Right lobe of liver (tissue), 4 donors: ENCODE data around the gene FTL.

Experiments used
- CTCF ChIP-seq, 4 donors: fragments of 200-600 bp in 3 of 4; fragments of 450-650 bp in 1 of 4; IDR thresholded peaks; one replicate each; pipeline versions ENCODE4 v1.5.1 to v1.8.0; 2016 to 2022; ENCODE audit warnings: antibody characterized with exemption in 4 of 4, mild to moderate bottlenecking in 2 of 4
- POLR2A ChIP-seq: fragments of 450-650 bp; IDR thresholded peaks from one replicate; pipeline ENCODE4 v1.6.1; 2017; ENCODE audit warnings: antibody characterized with exemption, mild to moderate bottlenecking
- donor health status: DM: no; HTN: no; CAD: no.
- donor health status: DM: no; HTN: no; CAD: no.
- donor health status: DM: no; HTN: yes; CAD: no.

- TF ChIP-seq CTCF (IDR thresholded peaks at IDR 0.05) (no peak), POLR2A (no peak)
These were observed 49.2 kb downstream of the FTL start for GRCh38 chr19:49014123-49014869.
